GM23338 (cell line): Measurements from ENCODE around the gene SWT1. TPM values are rescaled to one million over a fixed set of nuclear protein-coding genes. Genes with fewer than 3 reads are reported as not detected.

Experiments
- ATAC-seq: fragments of 200-7000 bp; cut with Tn5 transposase; 3 replicates; pipeline ENCODE4 v1.9.1; 2020
- DNase-seq: peaks from one replicate; pipeline ENCODE4 v3.0.0-alpha.2; 2015; ENCODE audit warnings: low spot score
- H2AFZ ChIP-seq: fragments of 200-600 bp; sonication (generic); 2 replicates; pipeline ENCODE4 v1.8.0; 2016; ENCODE audit warnings: antibody characterized with exemption, mild to moderate bottlenecking, moderate library complexity
- H3F3A ChIP-seq: fragments of 200-600 bp; sonication (generic); replicated peaks from 2 replicates; pipeline ENCODE4 v1.8.0; 2017; ENCODE audit warnings: antibody characterized with exemption, mixed run types, low read depth
- H3K27ac ChIP-seq: fragments of 200-600 bp; sonication (generic); 2 replicates; pipeline ENCODE4 v1.6.1; 2016; ENCODE audit warnings: low read depth
- H3K27me3 ChIP-seq: fragments of 200-600 bp; sonication (generic); 2 replicates; pipeline ENCODE4 v1.8.0; 2016; ENCODE audit warnings: mild to moderate bottlenecking, mixed run types, moderate library complexity; ENCODE audit not compliant: insufficient read depth
- H3K36me3 ChIP-seq: fragments of 200-600 bp; sonication (generic); 2 replicates; pipeline ENCODE4 v1.8.0; 2016; ENCODE audit warnings: mild to moderate bottlenecking; ENCODE audit not compliant: insufficient read depth
- H3K4me1 ChIP-seq: fragments of 200-600 bp; sonication (generic); 2 replicates; pipeline ENCODE4 v1.8.0; 2016; ENCODE audit warnings: mild to moderate bottlenecking, moderate library complexity; ENCODE audit not compliant: insufficient read depth
- H3K4me2 ChIP-seq: fragments of 200-600 bp; sonication (generic); 2 replicates; pipeline ENCODE4 v1.7.1; 2017; ENCODE audit warnings: mixed run types
- H3K4me3 ChIP-seq: fragments of 200-600 bp; sonication (generic); 2 replicates; pipeline ENCODE4 v1.6.1; 2016; ENCODE audit warnings: mixed run types
- H3K79me2 ChIP-seq: fragments of 200-600 bp; sonication (generic); replicated peaks from 2 replicates; pipeline ENCODE4 v1.8.0; 2017; ENCODE audit warnings: mild to moderate bottlenecking; ENCODE audit not compliant: insufficient read depth
- H3K9me2 ChIP-seq: fragments of 200-600 bp; sonication (generic); 2 replicates; pipeline ENCODE4 v1.8.0; 2017; ENCODE audit not compliant: insufficient read depth
- H4K20me1 ChIP-seq: fragments of 200-600 bp; sonication (generic); replicated peaks from 2 replicates; pipeline ENCODE4 v1.8.0; 2017; ENCODE audit warnings: mild to moderate bottlenecking; ENCODE audit not compliant: insufficient read depth
- H3K27ac Mint-ChIP-seq: 2 replicates; pipeline ENCODE4 v1.8.0; 2020; ENCODE audit warnings: inconsistent platforms, mild to moderate bottlenecking, moderate library complexity, mixed read lengths
- H3K27me3 Mint-ChIP-seq: 3 replicates; pipeline ENCODE4 v1.8.0; 2022; ENCODE audit warnings: low read depth, mild to moderate bottlenecking, moderate library complexity, mixed read lengths, inconsistent platforms; ENCODE audit not compliant: insufficient read depth, poor library complexity
- H3K36me3 Mint-ChIP-seq: 3 replicates; pipeline ENCODE4 v1.8.0; 2021; ENCODE audit warnings: low read depth, mild to moderate bottlenecking, inconsistent platforms, moderate library complexity, mixed read lengths
- H3K4me1 Mint-ChIP-seq: 3 replicates; pipeline ENCODE4 v1.8.0; 2020; ENCODE audit warnings: mild to moderate bottlenecking, inconsistent platforms, mixed read lengths
- H3K4me3 Mint-ChIP-seq: 3 replicates; pipeline ENCODE4 v1.8.0; 2021; ENCODE audit warnings: moderate library complexity, mild to moderate bottlenecking, inconsistent platforms, mixed read lengths
- H3K9me3 Mint-ChIP-seq: 3 replicates; pipeline ENCODE4 v1.8.0; 2020; ENCODE audit warnings: moderate library complexity, mild to moderate bottlenecking, inconsistent platforms, mixed read lengths
- CREB1 ChIP-seq: fragments of 250-450 bp; sonication (Bioruptor Pico); IDR thresholded peaks from 2 replicates; pipeline ENCODE4 v1.5.0; 2020; ENCODE audit warnings: low read depth, mild to moderate bottlenecking, moderate library complexity
- EZH2phosphoT487 ChIP-seq: fragments of 200-600 bp; sonication (generic); IDR thresholded peaks from one replicate; pipeline ENCODE4 v1.8.1; 2018; ENCODE audit warnings: antibody characterized with exemption; ENCODE audit not compliant: unreplicated experiment
- JUNB ChIP-seq: IDR thresholded peaks from one replicate; pipeline ENCODE4 v1.6.1; 2016; ENCODE audit warnings: antibody characterized with exemption; ENCODE audit not compliant: unreplicated experiment
- NANOG ChIP-seq: IDR thresholded peaks from 2 replicates; pipeline ENCODE4 v1.6.1; 2016; ENCODE audit warnings: antibody characterized with exemption, borderline replicate concordance
- ZNF114 ChIP-seq: fragments of 250-450 bp; sonication (Bioruptor Pico); IDR thresholded peaks from 2 replicates; pipeline ENCODE4 v1.5.0; 2020; ENCODE audit warnings: mild to moderate bottlenecking, moderate library complexity
- polyA plus RNA-seq: library from polyadenylated mRNA; unstranded; fragments of >200 nt; fragmentation: Nextera tagmentation; extraction: Ambion mirVana; gene quantifications from 2 replicates; pipeline ENCODE4 v1.2.1, GENCODE V29; 2016
- total RNA-seq: library from RNA; depleted of rRNA; stranded (reverse); fragments of >200 nt; shearing (Covaris generic); gene quantifications from 2 replicates; pipeline ENCODE4 v1.2.3, GENCODE V29; 2014
- TF ChIP-seq, protein P1 (sequence below), 2 experiments: fragments of 200-600 bp in 1 of 2; sonication (generic) in 1 of 2; conservative IDR thresholded peaks; 2 replicates each; pipeline versions ENCODE4 v1.5.1 to v1.6.1; 2016 to 2017; ENCODE audit warnings: antibody characterized with exemption in 2 of 2, low read depth in 2 of 2, mild to moderate bottlenecking in 2 of 2, moderate library complexity in 1 of 2
- TF ChIP-seq, protein P2 (sequence below): IDR thresholded peaks from 2 replicates; pipeline ENCODE4 v1.6.1; 2016; ENCODE audit warnings: antibody characterized with exemption
- TF ChIP-seq, protein P3 (sequence below): IDR thresholded peaks from one replicate; pipeline ENCODE4 v1.6.1; 2018; ENCODE audit warnings: antibody characterized with exemption; ENCODE audit not compliant: unreplicated experiment

The SWT1 gene
- total and polyA plus RNA-seq, 2 experiments from 2014 or later, result 3.6 to 5.7 TPM

DNA sequence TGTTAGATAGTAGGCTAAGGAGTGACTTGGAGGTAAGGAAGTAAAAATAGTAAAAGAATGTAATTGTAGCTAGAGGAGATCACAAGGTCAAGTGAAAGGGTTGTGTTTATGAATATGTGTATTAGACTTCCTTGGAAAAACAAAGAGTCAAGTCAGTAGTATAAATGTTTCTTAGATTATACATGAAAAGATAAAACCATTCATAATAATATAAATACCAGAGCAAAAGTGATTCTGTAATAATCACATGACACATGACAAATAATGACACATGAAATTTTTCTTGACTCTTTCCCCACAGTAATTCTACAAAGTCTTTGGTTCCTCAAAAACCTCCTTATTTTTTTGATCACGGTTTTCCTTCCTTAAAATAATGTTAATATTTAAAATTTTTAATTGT lies 103.6 kb downstream of the SWT1 start:
- Histone ChIP-seq H3F3A (no peaks in the 10 kb centered on the region), H3K9me2 (no peaks in the 10 kb centered on the region), H2AFZ (no peak overlapping the region), H3K4me1 (no peaks in the 10 kb centered on the region), H3K36me3 (no peaks in the 10 kb centered on the region), H3K4me3 (no peak overlapping the region), H3K27me3 (no peaks in the 10 kb centered on the region), H4K20me1 (no peaks in the 10 kb centered on the region), H3K4me2 (no peak overlapping the region), H3K79me2 (no peaks in the 10 kb centered on the region), H3K27ac (no peak overlapping the region)
- Mint-ChIP-seq H3K4me3 (no peak overlapping the region), H3K9me3 (no peaks in the 10 kb centered on the region; the same call in none of the 3 replicates), H3K27ac (no peak overlapping the region), H3K27me3 (no peaks in the 10 kb centered on the region), H3K4me1 (peaks cover 5% of the 10 kb centered on the region; the same call in 2 of the 3 replicates), H3K36me3 (peaks cover 3% of the 10 kb centered on the region; the same call in 1 of the 3 replicates)
- TF ChIP-seq, protein P1, sequence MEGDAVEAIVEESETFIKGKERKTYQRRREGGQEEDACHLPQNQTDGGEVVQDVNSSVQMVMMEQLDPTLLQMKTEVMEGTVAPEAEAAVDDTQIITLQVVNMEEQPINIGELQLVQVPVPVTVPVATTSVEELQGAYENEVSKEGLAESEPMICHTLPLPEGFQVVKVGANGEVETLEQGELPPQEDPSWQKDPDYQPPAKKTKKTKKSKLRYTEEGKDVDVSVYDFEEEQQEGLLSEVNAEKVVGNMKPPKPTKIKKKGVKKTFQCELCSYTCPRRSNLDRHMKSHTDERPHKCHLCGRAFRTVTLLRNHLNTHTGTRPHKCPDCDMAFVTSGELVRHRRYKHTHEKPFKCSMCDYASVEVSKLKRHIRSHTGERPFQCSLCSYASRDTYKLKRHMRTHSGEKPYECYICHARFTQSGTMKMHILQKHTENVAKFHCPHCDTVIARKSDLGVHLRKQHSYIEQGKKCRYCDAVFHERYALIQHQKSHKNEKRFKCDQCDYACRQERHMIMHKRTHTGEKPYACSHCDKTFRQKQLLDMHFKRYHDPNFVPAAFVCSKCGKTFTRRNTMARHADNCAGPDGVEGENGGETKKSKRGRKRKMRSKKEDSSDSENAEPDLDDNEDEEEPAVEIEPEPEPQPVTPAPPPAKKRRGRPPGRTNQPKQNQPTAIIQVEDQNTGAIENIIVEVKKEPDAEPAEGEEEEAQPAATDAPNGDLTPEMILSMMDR (conservative IDR thresholded peaks at IDR 0.05; ENCODE audit: low read depth in 2 of 2), result no peak
- no peak for ATAC-seq
- no peak for DNase-seq

DNA sequence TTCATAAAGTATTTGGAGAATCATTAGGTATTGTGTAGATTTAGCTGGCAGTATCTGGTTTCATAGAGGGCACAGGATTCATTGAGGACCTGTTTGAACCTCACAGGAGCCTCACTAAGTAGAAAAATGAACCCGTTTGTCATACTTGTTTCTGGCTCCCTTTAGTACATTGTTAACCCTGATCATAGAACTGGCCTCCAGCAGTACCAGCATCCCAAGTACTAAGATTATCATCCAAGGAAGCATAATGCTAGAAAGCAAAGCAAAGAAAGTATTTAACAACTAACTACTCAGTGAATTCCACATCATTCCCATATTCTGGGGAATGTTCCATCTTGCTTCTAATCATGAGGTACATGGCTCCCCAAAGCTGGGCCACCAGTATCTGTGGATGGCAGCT lies 105.2 kb downstream of the SWT1 start:
- Mint-ChIP-seq H3K4me1 (peaks cover 5% of the 10 kb centered on the region; the same call in 2 of the 3 replicates), H3K36me3 (peaks cover 3% of the 10 kb centered on the region; the same call in 1 of the 3 replicates), H3K27ac (no peak overlapping the region), H3K9me3 (no peaks in the 10 kb centered on the region; the same call in none of the 3 replicates), H3K27me3 (no peaks in the 10 kb centered on the region), H3K4me3 (no peak overlapping the region)
- no peaks in the 10 kb centered on the region for H4K20me1 ChIP-seq
- ATAC-seq (no peak), DNase-seq (no peak)
- no peak overlapping the region for H3K4me2 ChIP-seq
- H3K27me3 ChIP-seq, result no peaks in the 10 kb centered on the region
- H3K79me2 ChIP-seq, result no peaks in the 10 kb centered on the region
- no peak overlapping the region for H2AFZ ChIP-seq
- no peaks in the 10 kb centered on the region for H3K4me1 ChIP-seq
- no peaks in the 10 kb centered on the region for H3K36me3 ChIP-seq
- H3K9me2 ChIP-seq, result no peaks in the 10 kb centered on the region
- H3F3A ChIP-seq, result no peaks in the 10 kb centered on the region
- TF ChIP-seq EZH2phosphoT487 (no peak), ZNF114 (no peak), JUNB (no peak), NANOG (no peak), CREB1 (no peak)
- TF ChIP-seq, protein P2, sequence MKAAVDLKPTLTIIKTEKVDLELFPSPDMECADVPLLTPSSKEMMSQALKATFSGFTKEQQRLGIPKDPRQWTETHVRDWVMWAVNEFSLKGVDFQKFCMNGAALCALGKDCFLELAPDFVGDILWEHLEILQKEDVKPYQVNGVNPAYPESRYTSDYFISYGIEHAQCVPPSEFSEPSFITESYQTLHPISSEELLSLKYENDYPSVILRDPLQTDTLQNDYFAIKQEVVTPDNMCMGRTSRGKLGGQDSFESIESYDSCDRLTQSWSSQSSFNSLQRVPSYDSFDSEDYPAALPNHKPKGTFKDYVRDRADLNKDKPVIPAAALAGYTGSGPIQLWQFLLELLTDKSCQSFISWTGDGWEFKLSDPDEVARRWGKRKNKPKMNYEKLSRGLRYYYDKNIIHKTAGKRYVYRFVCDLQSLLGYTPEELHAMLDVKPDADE, result no peak
- TF ChIP-seq, protein P3, sequence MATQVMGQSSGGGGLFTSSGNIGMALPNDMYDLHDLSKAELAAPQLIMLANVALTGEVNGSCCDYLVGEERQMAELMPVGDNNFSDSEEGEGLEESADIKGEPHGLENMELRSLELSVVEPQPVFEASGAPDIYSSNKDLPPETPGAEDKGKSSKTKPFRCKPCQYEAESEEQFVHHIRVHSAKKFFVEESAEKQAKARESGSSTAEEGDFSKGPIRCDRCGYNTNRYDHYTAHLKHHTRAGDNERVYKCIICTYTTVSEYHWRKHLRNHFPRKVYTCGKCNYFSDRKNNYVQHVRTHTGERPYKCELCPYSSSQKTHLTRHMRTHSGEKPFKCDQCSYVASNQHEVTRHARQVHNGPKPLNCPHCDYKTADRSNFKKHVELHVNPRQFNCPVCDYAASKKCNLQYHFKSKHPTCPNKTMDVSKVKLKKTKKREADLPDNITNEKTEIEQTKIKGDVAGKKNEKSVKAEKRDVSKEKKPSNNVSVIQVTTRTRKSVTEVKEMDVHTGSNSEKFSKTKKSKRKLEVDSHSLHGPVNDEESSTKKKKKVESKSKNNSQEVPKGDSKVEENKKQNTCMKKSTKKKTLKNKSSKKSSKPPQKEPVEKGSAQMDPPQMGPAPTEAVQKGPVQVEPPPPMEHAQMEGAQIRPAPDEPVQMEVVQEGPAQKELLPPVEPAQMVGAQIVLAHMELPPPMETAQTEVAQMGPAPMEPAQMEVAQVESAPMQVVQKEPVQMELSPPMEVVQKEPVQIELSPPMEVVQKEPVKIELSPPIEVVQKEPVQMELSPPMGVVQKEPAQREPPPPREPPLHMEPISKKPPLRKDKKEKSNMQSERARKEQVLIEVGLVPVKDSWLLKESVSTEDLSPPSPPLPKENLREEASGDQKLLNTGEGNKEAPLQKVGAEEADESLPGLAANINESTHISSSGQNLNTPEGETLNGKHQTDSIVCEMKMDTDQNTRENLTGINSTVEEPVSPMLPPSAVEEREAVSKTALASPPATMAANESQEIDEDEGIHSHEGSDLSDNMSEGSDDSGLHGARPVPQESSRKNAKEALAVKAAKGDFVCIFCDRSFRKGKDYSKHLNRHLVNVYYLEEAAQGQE, result no peak
- TF ChIP-seq, protein P1 (conservative IDR thresholded peaks at IDR 0.05; ENCODE audit: low read depth in 2 of 2), result no peak
- no peak overlapping the region for H3K27ac ChIP-seq
- H3K4me3 ChIP-seq, result no peak overlapping the region
